Rectal smooth muscle tissue (tissue), 1 donor: ENCODE measurements around the gene BARX2.
A peak's percentile ranks its signal among the peaks of the same experiment; 100 is the strongest.

Experiments used
- H3K27ac ChIP-seq: one replicate; pipeline ENCODE4 v1.7.0; 2013; ENCODE audit warnings: low read depth, low read length, inconsistent platforms
- H3K27me3 ChIP-seq: one replicate; pipeline ENCODE4 v1.7.0; 2013; ENCODE audit warnings: low read length; ENCODE audit not compliant: control insufficient read depth, insufficient read depth
- H3K36me3 ChIP-seq: one replicate; pipeline ENCODE4 v1.7.0; 2013; ENCODE audit warnings: low read length; ENCODE audit not compliant: control insufficient read depth, insufficient read depth
- H3K4me1 ChIP-seq: one replicate; pipeline ENCODE4 v1.7.0; 2013; ENCODE audit warnings: low read length; ENCODE audit not compliant: control insufficient read depth, insufficient read depth
- H3K4me3 ChIP-seq: one replicate; pipeline ENCODE4 v1.7.0; 2013; ENCODE audit warnings: low read length
- H3K9ac ChIP-seq: one replicate; pipeline ENCODE4 v1.7.0; 2013; ENCODE audit warnings: low read length

BARX2 gene

DNA sequence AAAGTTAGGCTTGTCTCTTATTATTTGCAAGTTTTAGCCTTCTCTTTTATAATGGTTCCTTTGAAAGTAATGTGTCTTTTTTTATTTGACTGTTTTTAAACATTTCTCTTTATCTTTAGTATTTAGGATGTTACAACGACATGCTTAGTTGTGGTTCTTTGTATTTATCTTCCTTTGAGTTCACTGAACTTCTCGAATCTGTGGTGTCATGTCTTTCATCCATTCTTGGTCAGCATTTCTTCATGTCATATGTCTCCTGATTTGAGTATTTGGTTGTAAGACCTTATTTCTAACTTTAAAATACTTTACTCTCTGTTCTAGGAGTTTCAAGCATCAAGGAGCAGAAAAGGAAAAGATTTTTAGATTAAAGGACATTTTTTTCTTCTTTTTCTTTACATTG, 15.9 kb upstream of the BARX2 start:
- H3K4me3 ChIP-seq: no peak overlapping the region
- H3K27ac ChIP-seq: no peak overlapping the region
- H3K9ac ChIP-seq: no peak overlapping the region
- H3K36me3 ChIP-seq: no peaks in the 10 kb centered on the region
- H3K4me1 ChIP-seq: no peaks in the 10 kb centered on the region
- H3K27me3 ChIP-seq: no peaks in the 10 kb centered on the region

DNA sequence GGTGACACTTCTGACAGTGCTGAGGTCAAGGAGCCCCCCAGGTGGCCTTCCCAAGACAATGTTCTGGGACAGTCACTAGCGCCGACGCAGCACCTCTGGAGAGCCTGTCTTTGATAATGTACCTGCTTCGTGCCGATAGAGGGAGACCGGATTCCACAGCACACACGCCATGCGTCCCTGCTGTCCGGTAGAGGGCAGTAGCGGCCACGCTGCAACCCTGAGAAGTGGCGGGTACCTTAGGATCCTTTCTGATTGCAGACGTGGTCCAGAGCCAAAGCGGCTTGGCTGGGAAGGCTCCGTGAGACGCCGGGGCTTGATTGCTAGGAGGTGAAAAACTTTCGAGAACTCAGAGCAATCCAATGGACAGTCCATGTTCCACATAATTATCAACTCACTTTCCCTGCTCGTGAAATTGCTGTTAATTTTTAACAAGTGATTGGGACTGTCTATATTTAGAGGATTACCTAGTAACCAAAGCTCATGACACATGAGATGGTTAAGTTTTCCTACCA, 11.4 kb upstream of the BARX2 start:
- no peak overlapping the region for H3K9ac ChIP-seq
- no peak overlapping the region for H3K4me3 ChIP-seq
- H3K36me3 ChIP-seq: no peaks in the 10 kb centered on the region
- no peaks in the 10 kb centered on the region for H3K4me1 ChIP-seq
- no peak overlapping the region for H3K27ac ChIP-seq
- no peaks in the 10 kb centered on the region for H3K27me3 ChIP-seq

DNA sequence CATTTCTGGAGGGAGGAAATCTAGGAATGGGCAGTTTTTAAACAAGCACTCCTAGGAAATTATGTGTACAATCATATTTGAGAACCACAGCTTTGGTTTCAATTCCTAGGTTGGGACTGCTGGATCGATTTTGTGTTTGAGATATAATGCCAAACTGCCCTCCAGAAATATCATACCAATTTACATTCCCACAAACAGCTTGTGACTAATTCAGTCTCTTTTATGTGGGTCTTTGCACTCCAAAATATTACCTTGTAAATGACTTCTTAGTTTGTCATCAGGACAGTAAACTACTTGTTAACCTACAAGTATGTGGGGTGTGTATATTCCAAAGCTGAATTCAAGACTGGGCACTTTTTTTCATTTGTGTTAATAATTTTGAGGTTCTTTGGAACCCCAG, 9.8 kb upstream of the BARX2 start:
- no peak overlapping the region for H3K27ac ChIP-seq
- H3K4me3 ChIP-seq: no peak overlapping the region
- peaks cover 2% of the 10 kb centered on the region for H3K27me3 ChIP-seq
- no peak overlapping the region for H3K9ac ChIP-seq
- H3K4me1 ChIP-seq: no peaks in the 10 kb centered on the region
- H3K36me3 ChIP-seq: no peaks in the 10 kb centered on the region

DNA sequence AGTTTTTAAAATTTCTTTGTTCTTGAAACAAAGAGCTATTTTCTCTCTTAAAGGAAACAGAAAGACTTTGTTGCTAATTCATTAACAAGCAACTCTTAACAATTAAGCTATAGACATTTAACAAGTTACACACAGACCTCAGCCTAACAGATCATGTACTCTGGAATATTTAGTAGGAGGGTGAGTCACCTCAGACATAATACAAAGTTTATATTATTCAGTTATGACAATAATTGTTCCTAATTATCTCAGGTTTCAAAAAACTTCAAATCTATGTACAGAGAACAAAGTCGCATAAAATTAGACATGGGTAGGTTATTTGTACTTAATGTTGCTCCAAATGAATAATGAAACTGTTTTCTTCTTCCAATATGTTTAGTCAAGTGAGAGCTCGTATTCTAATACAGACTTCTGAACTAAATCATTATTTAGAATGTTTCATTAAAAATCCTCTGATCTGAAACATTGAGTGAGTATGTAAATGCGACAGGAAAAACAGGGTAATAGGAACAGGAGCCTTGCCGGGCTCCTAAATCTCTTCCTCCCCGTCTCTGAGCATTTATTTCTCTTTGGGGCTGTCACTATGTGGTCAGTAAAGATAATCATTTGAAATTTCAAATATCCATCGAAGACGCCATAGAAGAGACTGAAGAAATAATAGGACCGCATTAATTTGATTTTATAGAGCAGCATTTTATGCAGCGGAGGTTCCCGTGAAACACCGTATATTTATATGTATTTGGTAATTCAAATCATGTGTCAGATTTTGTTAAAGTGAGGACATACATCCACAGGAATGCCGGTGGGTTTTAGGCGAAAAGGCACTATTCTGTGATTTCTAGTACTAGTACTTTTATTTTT, 8.7 kb upstream of the BARX2 start:
- Histone ChIP-seq H3K27me3 (peaks cover 6% of the 10 kb centered on the region), H3K27ac (no peak overlapping the region), H3K36me3 (no peaks in the 10 kb centered on the region), H3K4me1 (no peaks in the 10 kb centered on the region), H3K9ac (no peak overlapping the region), H3K4me3 (no peak overlapping the region)

DNA sequence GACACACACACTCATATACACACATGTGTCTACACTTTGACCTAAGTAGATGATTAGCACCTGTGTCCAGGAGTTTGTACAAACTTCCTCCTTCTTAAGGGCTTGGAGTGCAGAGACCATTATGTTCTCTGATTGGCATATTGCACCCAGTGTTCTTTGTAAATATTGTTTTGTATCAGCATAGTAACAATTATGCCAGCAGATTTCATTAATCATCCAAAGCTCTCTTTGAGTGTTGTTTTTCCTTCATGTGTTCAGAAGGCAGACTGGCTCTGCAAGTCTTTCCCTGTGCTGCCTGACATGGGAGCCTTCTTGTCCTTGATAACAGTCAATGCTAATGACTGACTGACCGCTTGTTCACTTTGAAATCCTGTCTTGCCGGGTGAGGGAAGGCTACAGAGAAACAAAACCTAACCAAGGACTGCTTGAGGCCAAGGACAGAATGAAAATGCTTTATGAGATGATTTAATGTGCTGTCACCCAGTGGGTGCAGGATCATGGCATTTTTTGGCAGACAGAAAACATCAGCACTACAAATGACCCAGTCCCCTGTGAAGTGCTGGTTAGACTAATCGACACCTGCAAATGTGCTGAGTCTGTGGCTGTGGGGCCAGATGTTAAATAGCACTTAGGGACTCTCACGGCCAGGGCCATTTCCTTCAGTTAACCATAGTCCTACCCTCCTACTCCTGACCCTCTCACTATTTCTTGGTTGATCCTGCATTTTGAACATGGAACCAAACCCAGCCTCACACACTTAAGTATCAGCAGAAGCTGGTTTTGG, 6.6 kb upstream of the BARX2 start:
- no peak overlapping the region for H3K27ac ChIP-seq

DNA sequence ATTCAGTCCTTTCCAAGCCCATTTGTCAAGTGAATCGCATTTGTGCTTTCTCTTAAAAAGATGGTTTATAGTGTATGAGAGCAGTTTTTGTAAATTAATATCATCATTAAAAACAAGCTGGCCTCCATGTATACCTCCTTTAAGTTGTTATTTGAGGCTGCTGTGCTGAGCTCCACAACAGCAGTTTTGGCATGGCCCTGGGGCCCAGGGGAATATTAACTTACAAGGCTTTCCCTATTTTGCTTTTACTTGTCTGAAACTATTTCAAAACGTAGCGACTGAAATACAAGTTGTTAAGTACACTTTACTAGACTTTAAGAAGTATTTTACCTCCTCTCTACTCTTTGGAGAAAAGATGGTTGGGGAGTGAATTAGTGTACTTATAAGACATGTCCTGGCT, 4.9 kb upstream of the BARX2 start:
- Histone ChIP-seq H3K4me1 (no peaks in the 10 kb centered on the region), H3K36me3 (no peaks in the 10 kb centered on the region), H3K9ac (no peak overlapping the region), H3K27me3 (peaks cover 32% of the 10 kb centered on the region), H3K27ac (no peak overlapping the region), H3K4me3 (no peak overlapping the region)

More for the DNA sequence above, 6.6 kb upstream of the BARX2 start:
- H3K4me1 ChIP-seq: no peaks in the 10 kb centered on the region
- H3K9ac ChIP-seq: no peak overlapping the region
- peaks cover 21% of the 10 kb centered on the region for H3K27me3 ChIP-seq
- H3K4me3 ChIP-seq: no peak overlapping the region
- H3K36me3 ChIP-seq: no peaks in the 10 kb centered on the region

DNA sequence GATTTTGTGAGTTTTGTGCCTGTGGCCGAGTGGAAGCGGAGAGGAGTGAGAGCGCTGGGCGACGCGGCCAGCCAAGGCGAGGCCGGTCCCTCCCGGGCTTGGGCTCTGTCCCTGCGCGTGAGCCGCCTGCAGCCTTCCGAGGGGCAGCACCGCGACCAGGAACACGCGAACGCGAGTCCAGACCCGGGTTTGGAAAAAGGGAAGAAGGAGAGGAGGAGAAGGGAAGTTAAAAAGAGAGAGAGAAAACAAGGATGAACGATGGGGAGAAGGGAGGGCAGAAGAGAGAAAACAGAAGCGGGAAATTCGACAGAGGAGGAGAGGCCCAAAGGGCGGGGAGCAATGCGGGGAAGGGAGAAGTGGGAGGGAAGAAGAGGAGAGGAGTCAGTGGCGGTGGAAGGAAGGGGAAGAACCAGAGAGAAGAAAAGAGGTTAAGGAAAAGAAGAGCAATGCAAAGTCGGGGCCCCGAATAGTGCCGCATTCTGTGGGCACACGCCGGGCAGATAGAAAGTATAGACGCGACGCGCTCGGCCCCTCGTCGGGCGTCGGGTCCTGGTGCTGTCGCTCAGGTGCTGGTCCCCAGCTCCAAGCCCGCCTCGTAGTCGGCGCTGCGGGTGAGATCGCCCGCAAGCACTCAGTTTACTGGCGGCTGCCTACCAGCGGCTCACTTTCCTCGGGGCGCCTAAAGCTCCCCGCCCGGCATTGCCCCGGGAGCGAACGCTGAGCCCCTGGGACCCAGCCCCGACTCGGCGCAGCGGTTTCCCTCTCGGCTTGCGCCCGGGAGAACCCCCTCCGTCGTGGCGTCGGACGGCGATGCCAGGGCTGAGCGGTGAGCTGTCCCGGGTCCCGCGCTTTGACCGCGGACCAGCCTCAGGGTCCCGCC, 2.8 kb upstream of the BARX2 start:
- H3K9ac ChIP-seq: no peak overlapping the region
- H3K27ac ChIP-seq: no peak overlapping the region
- H3K27me3 ChIP-seq: peaks cover 37% of the 10 kb centered on the region
- no peaks in the 10 kb centered on the region for H3K36me3 ChIP-seq
- H3K4me1 ChIP-seq: no peaks in the 10 kb centered on the region
- peak overlapping the region; percentile 51 for H3K4me3 ChIP-seq

DNA sequence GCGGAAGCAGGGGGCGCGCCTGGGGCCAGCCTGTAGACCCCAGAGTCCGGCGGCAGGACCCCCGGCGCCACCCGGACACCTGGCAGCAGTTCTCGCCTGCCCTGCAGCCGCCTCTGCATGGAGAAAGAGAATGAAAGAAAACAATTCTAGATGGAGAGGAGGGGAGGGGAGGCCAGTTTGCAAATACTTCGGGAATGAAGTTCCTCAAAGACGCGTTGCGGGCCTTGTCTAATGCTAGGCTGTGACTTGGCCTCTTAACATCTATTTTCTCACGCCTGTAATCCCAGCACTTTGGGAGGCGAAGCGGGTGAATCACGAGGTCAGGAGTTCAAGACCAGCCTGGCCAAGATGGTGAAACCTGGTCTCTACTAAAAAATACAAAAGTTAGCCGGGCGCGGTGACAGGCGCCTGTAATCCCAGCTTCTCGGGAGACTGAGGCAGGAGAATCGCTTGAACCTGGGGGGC, 2.1 kb upstream of the BARX2 start:
- H3K4me3 ChIP-seq: peak overlapping the region; percentile 51
- peaks cover 37% of the 10 kb centered on the region for H3K27me3 ChIP-seq
- H3K9ac ChIP-seq: no peak overlapping the region
- H3K27ac ChIP-seq: no peak overlapping the region
- H3K36me3 ChIP-seq: no peaks in the 10 kb centered on the region
- no peaks in the 10 kb centered on the region for H3K4me1 ChIP-seq

DNA sequence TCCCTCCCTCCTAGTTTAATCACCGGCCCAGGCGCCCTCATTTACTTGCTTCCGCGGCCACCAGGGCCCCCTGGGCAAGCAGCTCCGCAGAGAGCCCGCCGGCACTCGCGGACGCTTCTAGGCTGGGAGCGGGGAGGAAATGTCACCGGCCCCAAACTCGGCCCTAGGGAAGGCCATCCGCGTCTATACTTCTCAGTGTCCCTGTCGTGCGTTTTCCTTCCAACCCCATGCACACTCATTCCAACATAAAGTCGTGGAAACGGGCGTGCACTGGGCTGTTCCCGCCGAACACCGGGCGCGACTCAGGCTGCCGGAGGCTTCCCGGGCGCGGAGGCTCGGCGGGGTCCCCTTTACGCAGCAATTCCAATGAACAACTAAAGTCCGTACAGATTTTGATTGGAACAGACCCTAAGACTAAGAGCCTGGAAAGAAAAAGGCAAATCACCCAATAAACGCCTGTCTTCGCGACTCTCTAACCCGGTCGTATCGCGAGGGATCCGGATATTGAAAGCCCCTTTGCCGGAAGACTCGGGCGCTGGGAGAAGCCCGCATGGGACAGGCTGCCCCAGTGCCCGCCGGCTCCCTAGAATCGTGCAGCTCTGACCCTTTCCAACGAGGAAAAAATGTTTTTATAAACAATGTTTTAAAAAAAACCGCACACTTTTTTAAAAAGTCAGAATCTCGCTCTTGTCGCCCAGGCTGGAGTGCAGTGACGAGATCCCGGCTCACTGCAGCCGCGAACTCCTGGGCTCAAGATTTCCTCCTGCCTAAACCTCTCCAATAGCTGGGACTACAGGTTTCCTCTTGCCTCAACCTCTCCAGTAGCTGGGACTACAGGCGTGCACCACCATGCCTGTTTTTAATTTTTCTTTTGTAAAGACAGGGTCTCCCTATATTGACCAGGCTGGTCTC, 1.3 kb upstream of the BARX2 start:
- H3K27me3 ChIP-seq: peaks cover 35% of the 10 kb centered on the region
- H3K4me1 ChIP-seq: no peaks in the 10 kb centered on the region
- no peaks in the 10 kb centered on the region for H3K36me3 ChIP-seq
- H3K27ac ChIP-seq: no peak overlapping the region
- peak overlapping the region; percentile 47 for H3K4me3 ChIP-seq
- no peak overlapping the region for H3K9ac ChIP-seq

DNA sequence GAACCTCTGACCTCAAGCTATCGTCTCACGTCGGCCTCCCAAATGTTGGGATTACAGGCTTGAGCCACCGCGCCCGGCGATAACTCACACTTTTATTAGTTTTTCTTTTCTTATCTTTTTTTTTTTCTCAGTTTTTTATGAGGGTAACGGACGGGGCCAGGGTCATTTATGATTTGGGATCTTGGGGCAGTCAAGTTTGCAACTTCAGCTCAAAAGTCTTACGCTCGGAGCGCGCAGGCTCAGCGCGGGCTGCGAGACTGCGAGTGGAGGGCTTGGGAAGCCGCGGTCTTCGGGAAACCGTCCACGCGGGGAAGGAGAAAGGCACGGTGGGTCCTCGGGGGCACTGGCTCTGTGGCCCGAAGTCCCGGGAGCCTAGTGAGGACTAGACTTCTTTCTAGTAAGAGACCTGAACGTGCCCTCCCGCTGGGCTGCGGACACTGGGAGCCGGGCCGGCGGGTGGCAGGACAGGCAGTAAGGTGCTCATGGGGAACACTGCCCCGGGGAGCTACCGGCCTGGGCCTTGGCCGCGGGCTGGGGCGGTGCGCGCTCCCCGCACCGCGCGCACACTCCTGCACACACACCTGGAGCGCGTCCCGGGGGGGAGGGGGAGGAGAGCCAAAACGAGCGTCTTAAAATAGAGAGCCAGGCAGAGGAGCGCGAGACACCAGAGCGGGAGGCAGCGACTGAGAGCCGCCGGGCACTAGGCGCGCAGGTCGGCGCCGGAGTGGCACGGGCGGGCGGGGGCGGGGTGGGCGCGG, 476 bp upstream of the BARX2 start:
- Histone ChIP-seq H3K27ac (no peak overlapping the region), H3K4me3 (peak overlapping the region; percentile 47), H3K36me3 (no peaks in the 10 kb centered on the region), H3K9ac (no peak overlapping the region), H3K4me1 (no peaks in the 10 kb centered on the region), H3K27me3 (peaks cover 35% of the 10 kb centered on the region)
